ENCODE results near the gene FLNB.
"Not testable (repeated sequence)": the region's sequence is repeated elsewhere in the genome, so short reads cannot be mapped to it uniquely, and the experiment has no call there.

The FLNB gene

DNA sequence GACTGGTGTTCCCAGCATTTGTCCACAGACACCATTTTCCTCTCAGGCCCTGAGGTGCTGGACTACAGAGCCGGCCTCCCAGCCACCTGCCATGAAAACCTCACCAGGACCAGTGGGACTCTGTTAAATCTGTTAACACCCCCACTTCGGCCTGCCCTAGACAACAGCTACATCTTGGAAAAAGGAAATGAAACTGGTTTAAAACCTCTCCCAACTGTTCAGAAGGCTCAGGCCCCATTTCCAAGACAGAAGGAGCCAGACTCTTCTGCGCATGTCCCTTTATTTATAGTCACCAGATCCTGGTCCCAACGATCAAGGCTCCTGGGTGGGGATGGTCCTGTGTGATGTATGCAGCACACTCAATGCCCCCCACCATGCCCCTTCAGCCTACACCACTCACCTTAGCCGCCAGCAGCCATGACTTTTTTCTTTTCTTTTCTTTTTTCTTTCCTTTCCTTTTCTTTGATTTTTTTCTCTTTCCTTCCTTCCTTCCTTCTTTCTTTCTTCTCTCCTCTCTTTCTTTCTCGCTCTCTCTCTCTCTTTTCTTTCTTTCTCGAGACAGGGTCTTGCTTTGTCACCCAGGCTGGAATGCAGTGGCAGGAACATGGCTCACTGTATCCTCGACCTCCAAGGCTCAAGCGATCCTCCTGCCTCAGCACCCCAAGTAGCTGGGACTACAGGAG lies 25.5 kb upstream of the FLNB start:
- DNase-seq (ENCODE audit: low spot score): no peak

DNA sequence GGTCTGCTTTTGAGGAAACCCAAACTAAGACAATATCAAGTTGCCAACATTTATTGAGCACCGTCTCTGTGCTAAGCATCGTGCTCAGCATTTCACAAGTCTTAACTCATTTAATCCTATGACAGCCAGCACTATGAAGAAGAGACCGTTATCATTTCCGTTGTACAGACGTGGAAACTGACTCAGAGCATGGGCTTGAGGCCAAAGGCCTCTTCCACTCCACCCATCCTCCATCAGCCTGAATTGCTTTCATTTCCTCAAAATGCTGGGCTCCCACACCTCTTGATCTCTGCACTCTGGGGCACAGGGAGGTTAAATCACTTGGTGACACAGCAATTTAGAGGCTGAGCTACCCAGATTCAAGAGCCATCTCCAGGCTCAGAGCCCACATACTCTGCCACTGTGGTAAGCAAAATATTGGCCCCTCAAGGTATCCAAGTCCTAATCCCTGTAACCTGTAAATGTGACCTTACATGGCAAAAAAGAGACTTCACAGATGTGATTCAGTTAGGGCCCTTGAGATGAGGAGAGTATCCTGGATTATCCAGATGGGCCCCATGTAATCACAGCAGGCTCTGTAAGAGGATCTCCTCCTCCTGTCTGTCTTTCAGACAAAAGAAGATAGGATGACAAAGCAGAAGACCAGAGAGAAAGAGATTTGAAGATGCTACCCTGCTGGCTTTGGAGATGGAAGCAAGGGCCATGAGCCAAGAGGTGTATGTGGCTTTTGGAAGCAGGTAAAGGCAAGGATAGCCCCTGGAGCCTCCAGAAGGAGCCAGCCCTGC lies 24.3 kb upstream of the FLNB start:
- DNase-seq (ENCODE audit: low spot score): peak; percentile 83

- no peak for DNase-seq (ENCODE audit: low spot score)
Measured at GRCh38 chr3:57985176-57985983, 22.8 kb upstream of the FLNB start.

DNA sequence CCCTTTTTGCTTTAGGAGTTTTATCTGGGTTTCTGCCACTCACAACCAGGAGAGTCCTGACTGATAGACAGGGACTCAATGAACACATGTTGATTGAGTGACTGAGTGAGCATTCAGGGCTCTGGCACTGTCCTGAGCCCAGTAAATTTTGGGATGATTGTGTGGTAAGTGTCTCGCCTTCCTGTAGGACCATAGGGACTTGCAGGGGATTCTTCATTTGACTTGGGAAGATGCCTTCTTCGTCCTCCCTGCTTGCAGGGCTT lies 22.3 kb upstream of the FLNB start:
- DNase-seq (ENCODE audit: low spot score): no peak

DNA sequence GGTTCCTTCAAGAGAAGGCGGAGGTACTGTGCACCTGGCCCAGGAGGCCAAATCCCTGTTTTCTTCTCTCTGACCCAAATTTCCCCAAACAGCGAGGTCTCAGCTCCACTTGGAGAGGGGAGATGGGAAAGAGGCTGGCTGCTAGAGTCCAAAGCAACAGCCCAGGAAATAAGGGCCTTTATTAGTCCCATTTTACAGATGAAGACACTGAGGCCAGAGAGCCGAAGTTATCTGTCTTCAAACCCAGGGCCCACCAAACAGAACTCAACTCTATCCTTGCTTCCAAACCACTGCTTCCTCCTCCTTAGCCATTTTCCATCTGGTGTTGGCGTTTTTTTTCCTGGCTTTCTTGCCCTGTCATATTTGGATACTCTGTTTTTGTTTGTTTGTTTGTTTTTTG lies 22.0 kb upstream of the FLNB start:
- DNase-seq (ENCODE audit: low spot score): no peak

DNA sequence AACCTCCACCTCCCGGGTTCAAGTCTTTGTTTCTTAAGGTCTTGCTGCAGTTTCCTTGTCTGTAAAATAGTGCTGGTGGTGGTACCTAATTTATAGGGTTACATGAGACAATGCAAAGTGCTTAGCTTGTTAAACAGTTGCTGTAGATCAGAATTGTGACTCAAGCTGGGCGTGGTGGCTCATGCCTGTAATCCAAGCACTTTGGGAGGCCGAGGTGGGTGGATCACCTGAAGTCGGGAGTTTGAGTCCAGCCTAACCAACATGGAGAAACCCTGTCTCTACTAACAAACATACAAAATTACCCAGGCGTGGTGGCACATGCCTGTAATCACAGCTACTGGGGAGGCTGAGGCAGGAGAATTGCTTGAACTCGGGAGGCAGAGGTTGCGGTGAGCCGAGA lies 19.0 kb upstream of the FLNB start:
- DNase-seq (ENCODE audit: low spot score): not testable (repeated sequence)

- no peak for DNase-seq (ENCODE audit: low spot score)
Measured at GRCh38 chr3:57989646-57990045, 18.6 kb upstream of the FLNB start.

DNA sequence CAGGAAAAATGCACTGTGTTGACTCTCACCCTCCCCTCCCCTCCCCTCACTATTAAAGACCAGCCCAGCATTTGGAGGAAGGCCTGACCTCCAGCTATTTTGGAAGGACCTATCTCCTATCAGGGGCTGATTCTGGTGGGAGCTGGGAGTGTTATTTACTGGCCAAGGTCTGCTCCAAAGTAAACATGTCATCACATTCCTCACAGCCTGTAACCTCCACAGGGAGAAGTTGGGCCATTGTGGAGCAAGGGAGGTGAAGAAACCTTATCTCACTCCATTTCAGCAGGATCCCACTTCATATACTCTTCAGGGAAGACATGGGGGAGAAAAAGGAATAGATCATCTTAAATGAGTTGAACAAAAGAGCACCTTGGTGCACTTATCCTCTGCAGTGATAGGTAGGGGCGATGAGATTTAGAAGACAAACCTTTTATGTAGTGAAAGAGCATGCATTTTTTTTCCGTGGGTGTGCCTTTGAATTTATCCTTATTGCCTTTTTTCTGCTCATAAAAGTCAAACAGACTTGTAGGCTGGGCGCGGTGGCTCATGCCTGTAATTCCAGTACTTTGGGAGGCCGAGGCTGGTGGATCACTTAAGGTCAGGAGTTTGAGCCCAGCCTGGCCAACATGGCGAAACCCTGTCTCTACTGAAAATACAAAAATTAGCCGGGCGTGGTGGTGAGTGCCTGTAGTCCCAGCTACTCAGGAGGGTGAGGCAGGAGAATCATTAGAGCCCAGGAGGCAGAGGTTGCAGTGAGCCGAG lies 15.6 kb upstream of the FLNB start:
- no peak for DNase-seq (ENCODE audit: low spot score)

- no peak for DNase-seq (ENCODE audit: low spot score)
Measured at GRCh38 chr3:57998366-57999283, 9.6 kb upstream of the FLNB start.

GRCh38 chr3:57999417-58000115 lies 8.7 kb upstream of the FLNB start:
- no peak for DNase-seq (ENCODE audit: low spot score)

GRCh38 chr3:58000306-58001085 lies 7.7 kb upstream of the FLNB start:
- no peak for DNase-seq (ENCODE audit: low spot score)

DNA sequence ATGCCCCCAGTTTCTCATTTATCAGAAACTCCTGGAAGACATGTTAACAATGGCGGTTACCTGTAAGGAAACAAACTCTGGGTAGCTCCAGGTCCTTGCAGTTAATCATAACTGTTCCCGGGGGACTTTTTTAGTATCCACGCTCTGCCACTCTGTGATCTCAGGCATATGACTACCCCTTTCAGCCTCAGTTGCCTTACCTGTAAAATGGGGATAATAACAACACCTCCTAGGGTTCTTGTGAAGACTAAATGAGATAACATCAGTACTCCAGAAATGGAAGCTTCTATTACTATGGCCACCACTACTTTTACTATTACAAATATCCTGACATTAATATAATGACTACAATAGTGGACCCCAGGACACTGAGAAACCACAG lies 7.1 kb upstream of the FLNB start:
- DNase-seq (ENCODE audit: low spot score): no peak

- no peak for DNase-seq (ENCODE audit: low spot score)
Measured at GRCh38 chr3:58001979-58002378, 6.2 kb upstream of the FLNB start.

DNA sequence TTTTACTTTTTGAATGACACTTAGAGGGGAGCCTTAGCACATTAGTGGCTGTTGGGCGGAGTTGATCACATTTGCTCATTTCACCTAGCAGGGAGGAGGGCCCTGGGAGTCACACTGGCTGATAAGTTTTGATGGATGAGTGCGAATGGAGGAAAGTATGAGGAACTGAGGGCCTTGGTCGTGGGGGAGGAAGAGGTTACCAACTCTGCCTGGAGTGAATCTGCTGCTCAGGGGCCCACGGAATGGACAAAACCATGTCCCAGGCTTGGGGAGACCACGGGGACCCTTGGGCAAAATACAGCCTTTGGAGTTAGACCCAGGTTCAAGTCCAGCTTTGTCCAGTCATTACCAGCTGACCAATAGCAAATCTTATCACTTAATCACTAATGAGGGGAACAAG lies 5.1 kb upstream of the FLNB start:
- no peak for DNase-seq (ENCODE audit: low spot score)

GRCh38 chr3:58004973-58005372 lies 3.2 kb upstream of the FLNB start:
- no peak for DNase-seq (ENCODE audit: low spot score)

GRCh38 chr3:58005669-58006068 lies 2.6 kb upstream of the FLNB start:
- DNase-seq (ENCODE audit: low spot score): peak; percentile 80

GRCh38 chr3:58006661-58007060 lies 1.6 kb upstream of the FLNB start:
- no peak for DNase-seq (ENCODE audit: low spot score)

GRCh38 chr3:58009026-58009748 lies 965 bp downstream of the FLNB start:
- no peak for DNase-seq (ENCODE audit: low spot score)
